H54 (cell line): Measurements from ENCODE around the gene GNAT1.
"Not testable (repeated sequence)": the region's sequence is repeated elsewhere in the genome, so short reads cannot be mapped to it uniquely, and the experiment has no call there.

Experiments used
- DNase-seq: peaks from one replicate; pipeline ENCODE4 v3.0.0; 2011; ENCODE audit warnings: low spot score, mixed read lengths; ENCODE audit not compliant: insufficient read length
- FAIRE-seq: peaks from 3 replicates; lab custom pipeline; 2011; peaks lifted over from hg19 to GRCh38; lab: Jason Lieb, UNC
- POLR2A ChIP-seq: IDR thresholded peaks from 2 replicates; pipeline ENCODE4 v1.6.1; 2011; ENCODE audit warnings: low read depth, mild to moderate bottlenecking, low read length

The GNAT1 gene

GRCh38 chr3:50236484-50237132 lies 45.2 kb downstream of the GNAT1 start:
- no peak for TF ChIP-seq POLR2A
- FAIRE-seq, result no peak
- DNase-seq, result no peak

- peak; percentile 10; the same call in 1 of the 2 replicates for TF ChIP-seq POLR2A
- no peak for DNase-seq
These were observed 45.8 kb downstream of the GNAT1 start for GRCh38 chr3:50237133-50237651.

GRCh38 chr3:50237754-50238548 lies 46.5 kb downstream of the GNAT1 start:
- DNase-seq (peak; percentile 88), FAIRE-seq (no peak)
- peak; percentile 61 for TF ChIP-seq POLR2A

More at GRCh38 chr3:50237133-50237651, 45.8 kb downstream of the GNAT1 start:
- no peak for FAIRE-seq

- TF ChIP-seq POLR2A, result no peak
- FAIRE-seq (no peak), DNase-seq (peak; percentile 63)
These were observed 47.2 kb downstream of the GNAT1 start for GRCh38 chr3:50238549-50239026.

GRCh38 chr3:50239649-50240048 lies 48.2 kb downstream of the GNAT1 start:
- TF ChIP-seq POLR2A, result no peak
- FAIRE-seq (no peak), DNase-seq (no peak)

GRCh38 chr3:50241163-50241562 lies 49.8 kb downstream of the GNAT1 start:
- TF ChIP-seq POLR2A, result no peak
- no peak for DNase-seq
- FAIRE-seq, result no peak

GRCh38 chr3:50241713-50242380 lies 50.4 kb downstream of the GNAT1 start:
- DNase-seq (no peak), FAIRE-seq (no peak)
- TF ChIP-seq POLR2A, result no peak

- no peak for TF ChIP-seq POLR2A
- FAIRE-seq, result no peak
- no peak for DNase-seq
These were observed 51.0 kb downstream of the GNAT1 start for GRCh38 chr3:50242381-50242770.

GRCh38 chr3:50242851-50243542 lies 51.6 kb downstream of the GNAT1 start:
- FAIRE-seq (no peak), DNase-seq (no peak)
- no peak for TF ChIP-seq POLR2A

- TF ChIP-seq POLR2A, result no peak
- no peak for FAIRE-seq
- no peak for DNase-seq
These were observed 52.1 kb downstream of the GNAT1 start for GRCh38 chr3:50243543-50243895.

GRCh38 chr3:50244813-50245212 lies 53.4 kb downstream of the GNAT1 start:
- FAIRE-seq, DNase-seq: not testable (repeated sequence)

GRCh38 chr3:50245251-50245745 lies 53.9 kb downstream of the GNAT1 start:
- no peak for TF ChIP-seq POLR2A
- DNase-seq, result no peak
- no peak for FAIRE-seq

GRCh38 chr3:50245831-50246516 lies 54.6 kb downstream of the GNAT1 start:
- no peak for FAIRE-seq
- TF ChIP-seq POLR2A, result no peak; the same call in 1 of the 2 replicates
- DNase-seq, result peak; percentile 58
